ENCODE results near the gene SORT1. TPM values are rescaled to one million over a fixed set of nuclear protein-coding genes. Genes with fewer than 3 reads are reported as not detected.

SORT1 gene
- total and polyA plus RNA-seq, 4 donors, result 1.0 to 10.6 (median 3.4) TPM

DNA sequence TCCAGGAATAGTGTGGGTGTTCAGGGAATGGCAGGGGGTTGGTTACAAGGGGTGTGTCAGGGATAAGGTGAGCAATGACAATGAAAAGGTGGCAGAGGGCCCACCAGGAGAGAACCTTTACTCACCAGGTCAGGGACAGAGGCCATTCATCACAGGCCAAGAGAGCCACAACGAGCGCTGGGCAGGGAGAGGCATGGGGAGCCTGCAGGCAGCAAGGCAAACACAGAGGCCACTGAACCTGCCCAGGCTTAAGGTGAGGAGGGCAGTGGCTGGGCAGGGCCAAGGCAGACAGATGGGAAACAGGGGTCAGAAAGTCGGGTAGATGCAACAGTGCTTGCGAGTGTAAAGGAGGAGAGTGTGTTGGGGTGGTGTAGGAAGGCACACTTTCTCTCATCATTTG lies 62.6 kb downstream of the SORT1 start (continued):
- TF ChIP-seq, protein P1, sequence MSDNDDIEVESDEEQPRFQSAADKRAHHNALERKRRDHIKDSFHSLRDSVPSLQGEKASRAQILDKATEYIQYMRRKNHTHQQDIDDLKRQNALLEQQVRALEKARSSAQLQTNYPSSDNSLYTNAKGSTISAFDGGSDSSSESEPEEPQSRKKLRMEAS (IDR thresholded peaks at IDR 0.05), result no peak
- TF ChIP-seq, protein P2, sequence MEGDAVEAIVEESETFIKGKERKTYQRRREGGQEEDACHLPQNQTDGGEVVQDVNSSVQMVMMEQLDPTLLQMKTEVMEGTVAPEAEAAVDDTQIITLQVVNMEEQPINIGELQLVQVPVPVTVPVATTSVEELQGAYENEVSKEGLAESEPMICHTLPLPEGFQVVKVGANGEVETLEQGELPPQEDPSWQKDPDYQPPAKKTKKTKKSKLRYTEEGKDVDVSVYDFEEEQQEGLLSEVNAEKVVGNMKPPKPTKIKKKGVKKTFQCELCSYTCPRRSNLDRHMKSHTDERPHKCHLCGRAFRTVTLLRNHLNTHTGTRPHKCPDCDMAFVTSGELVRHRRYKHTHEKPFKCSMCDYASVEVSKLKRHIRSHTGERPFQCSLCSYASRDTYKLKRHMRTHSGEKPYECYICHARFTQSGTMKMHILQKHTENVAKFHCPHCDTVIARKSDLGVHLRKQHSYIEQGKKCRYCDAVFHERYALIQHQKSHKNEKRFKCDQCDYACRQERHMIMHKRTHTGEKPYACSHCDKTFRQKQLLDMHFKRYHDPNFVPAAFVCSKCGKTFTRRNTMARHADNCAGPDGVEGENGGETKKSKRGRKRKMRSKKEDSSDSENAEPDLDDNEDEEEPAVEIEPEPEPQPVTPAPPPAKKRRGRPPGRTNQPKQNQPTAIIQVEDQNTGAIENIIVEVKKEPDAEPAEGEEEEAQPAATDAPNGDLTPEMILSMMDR (IDR thresholded peaks at IDR 0.05; ENCODE audit: low read depth, low read length, missing input control), result no peak
- TF ChIP-seq EGR1 (IDR thresholded peaks at IDR 0.05; ENCODE audit: low read depth in 2 of 2) (no peak), SP1 (IDR thresholded peaks at IDR 0.05) (no peak), JUND (IDR thresholded peaks at IDR 0.05) (no peak), FOXA2 (IDR thresholded peaks at IDR 0.05) (no peak), HNF4A (conservative IDR thresholded peaks at IDR 0.05) (no peak)

DNA sequence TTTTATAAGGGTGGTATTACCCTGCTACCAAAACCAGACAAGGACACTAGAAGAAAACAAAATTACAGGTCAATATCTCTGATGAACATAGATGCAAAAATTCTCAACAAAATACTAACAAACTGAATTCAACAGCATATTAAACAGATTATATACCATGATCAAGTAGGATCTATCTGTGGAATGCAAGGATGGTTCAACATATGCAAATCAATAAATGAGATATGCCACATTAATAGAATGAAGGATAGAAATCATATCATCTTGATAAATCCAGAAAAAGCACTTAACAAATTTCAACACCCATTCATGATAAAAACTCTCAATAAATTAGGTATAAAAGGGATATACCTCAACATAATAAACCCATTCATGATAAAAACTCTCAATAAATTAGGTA lies 66.6 kb downstream of the SORT1 start:
- Histone ChIP-seq H3K36me3 (ENCODE audit: control insufficient read depth in 4 of 4, insufficient read depth in 3 of 4, low read depth in 1 of 4, low read length in 3 of 4) (no peaks in the 10 kb centered on the region), H3K9me3 (ENCODE audit: control insufficient read depth in 4 of 4, low read length in 3 of 4) (peaks cover 0 to 9% (median 1%) of the 10 kb centered on the region in 4 donors), H3K4me1 (ENCODE audit: control insufficient read depth in 4 of 4, insufficient read depth in 4 of 4, low read length in 3 of 4) (no peaks in the 10 kb centered on the region), H3K27ac (ENCODE audit: low read depth in 1 of 2, low read length in 2 of 2) (no peak overlapping the region), H3K4me3 (ENCODE audit: low read depth in 1 of 3, low read length in 3 of 3) (no peak overlapping the region), H3K9ac (ENCODE audit: low read depth in 1 of 2, low read length in 2 of 2) (no peak overlapping the region), H3K27me3 (ENCODE audit: control insufficient read depth in 4 of 4, insufficient read depth in 4 of 4, low read length in 3 of 4) (no peaks in the 10 kb centered on the region)
- no peak for TF ChIP-seq NR2F2 (IDR thresholded peaks at IDR 0.05)
- TF ChIP-seq, protein P3, sequence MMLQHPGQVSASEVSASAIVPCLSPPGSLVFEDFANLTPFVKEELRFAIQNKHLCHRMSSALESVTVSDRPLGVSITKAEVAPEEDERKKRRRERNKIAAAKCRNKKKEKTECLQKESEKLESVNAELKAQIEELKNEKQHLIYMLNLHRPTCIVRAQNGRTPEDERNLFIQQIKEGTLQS (IDR thresholded peaks at IDR 0.05), result no peak
- no peak for TF ChIP-seq FOXA1 (IDR thresholded peaks at IDR 0.05)
- TF ChIP-seq, protein P2 (IDR thresholded peaks at IDR 0.05; ENCODE audit: low read depth, low read length, missing input control), result no peak
- TF ChIP-seq, protein P4, sequence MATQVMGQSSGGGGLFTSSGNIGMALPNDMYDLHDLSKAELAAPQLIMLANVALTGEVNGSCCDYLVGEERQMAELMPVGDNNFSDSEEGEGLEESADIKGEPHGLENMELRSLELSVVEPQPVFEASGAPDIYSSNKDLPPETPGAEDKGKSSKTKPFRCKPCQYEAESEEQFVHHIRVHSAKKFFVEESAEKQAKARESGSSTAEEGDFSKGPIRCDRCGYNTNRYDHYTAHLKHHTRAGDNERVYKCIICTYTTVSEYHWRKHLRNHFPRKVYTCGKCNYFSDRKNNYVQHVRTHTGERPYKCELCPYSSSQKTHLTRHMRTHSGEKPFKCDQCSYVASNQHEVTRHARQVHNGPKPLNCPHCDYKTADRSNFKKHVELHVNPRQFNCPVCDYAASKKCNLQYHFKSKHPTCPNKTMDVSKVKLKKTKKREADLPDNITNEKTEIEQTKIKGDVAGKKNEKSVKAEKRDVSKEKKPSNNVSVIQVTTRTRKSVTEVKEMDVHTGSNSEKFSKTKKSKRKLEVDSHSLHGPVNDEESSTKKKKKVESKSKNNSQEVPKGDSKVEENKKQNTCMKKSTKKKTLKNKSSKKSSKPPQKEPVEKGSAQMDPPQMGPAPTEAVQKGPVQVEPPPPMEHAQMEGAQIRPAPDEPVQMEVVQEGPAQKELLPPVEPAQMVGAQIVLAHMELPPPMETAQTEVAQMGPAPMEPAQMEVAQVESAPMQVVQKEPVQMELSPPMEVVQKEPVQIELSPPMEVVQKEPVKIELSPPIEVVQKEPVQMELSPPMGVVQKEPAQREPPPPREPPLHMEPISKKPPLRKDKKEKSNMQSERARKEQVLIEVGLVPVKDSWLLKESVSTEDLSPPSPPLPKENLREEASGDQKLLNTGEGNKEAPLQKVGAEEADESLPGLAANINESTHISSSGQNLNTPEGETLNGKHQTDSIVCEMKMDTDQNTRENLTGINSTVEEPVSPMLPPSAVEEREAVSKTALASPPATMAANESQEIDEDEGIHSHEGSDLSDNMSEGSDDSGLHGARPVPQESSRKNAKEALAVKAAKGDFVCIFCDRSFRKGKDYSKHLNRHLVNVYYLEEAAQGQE (IDR thresholded peaks at IDR 0.05), result no peak
- TF ChIP-seq, protein P1 (IDR thresholded peaks at IDR 0.05), result no peak
- TF ChIP-seq YY1 (IDR thresholded peaks at IDR 0.05), result no peak
- no peak for TF ChIP-seq RAD21 (IDR thresholded peaks at IDR 0.05)
- DNase-seq (ENCODE audit: low spot score), result no peak

All from liver (tissue), 9 donors.